Measurements from ENCODE around the gene MAP2K2.

DNA sequence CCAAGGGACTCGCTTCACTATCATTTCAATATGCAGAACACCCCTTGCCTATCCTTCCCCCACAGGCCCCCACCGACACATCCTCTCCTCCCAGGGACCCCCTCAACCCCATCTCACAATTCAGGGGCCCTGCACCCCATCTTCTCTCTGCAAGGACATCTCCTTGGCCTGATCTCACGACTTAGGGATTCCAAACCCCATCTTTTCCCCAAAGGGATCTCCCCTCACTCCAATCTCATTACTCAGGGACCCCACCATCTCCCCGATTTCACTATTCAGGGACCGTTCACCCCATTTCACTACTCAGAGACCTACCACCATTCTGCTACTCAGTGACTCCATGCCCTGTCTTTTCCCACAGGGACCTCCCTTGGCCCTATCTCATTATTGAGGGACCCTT is 1.4 kb downstream of the MAP2K2 start:
- TF ChIP-seq, protein P1, sequence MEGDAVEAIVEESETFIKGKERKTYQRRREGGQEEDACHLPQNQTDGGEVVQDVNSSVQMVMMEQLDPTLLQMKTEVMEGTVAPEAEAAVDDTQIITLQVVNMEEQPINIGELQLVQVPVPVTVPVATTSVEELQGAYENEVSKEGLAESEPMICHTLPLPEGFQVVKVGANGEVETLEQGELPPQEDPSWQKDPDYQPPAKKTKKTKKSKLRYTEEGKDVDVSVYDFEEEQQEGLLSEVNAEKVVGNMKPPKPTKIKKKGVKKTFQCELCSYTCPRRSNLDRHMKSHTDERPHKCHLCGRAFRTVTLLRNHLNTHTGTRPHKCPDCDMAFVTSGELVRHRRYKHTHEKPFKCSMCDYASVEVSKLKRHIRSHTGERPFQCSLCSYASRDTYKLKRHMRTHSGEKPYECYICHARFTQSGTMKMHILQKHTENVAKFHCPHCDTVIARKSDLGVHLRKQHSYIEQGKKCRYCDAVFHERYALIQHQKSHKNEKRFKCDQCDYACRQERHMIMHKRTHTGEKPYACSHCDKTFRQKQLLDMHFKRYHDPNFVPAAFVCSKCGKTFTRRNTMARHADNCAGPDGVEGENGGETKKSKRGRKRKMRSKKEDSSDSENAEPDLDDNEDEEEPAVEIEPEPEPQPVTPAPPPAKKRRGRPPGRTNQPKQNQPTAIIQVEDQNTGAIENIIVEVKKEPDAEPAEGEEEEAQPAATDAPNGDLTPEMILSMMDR (IDR thresholded peaks at IDR 0.05): no peak
- no peak for TF ChIP-seq EZH2 (IDR thresholded peaks at IDR 0.05; ENCODE audit: borderline replicate concordance, insufficient read depth, low read depth, low read length, poor library complexity, severe bottlenecking)

All from B cell (primary cell).